Prostate gland (tissue), 2 donors: ENCODE measurements around the gene ISCU.

Experiments used
- CTCF ChIP-seq, 4 experiments: fragments of 200-600 bp in 2 of 4; fragments of 450-650 bp in 2 of 4; sonication (generic) in 2 of 4; IDR thresholded peaks; 1 replicate in 3 of 4; 2 replicates in 1 of 4; pipeline ENCODE4 v1.5.1; 2016 to 2019; ENCODE audit warnings: antibody characterized with exemption in 4 of 4, mild to moderate bottlenecking in 2 of 4, moderate library complexity in 2 of 4
- POLR2A ChIP-seq: fragments of 450-650 bp; IDR thresholded peaks from one replicate; pipeline ENCODE4 v1.6.1; 2016; ENCODE audit warnings: antibody characterized with exemption, mild to moderate bottlenecking
- POLR2AphosphoS5 ChIP-seq: sonication (generic); formaldehyde crosslinking; IDR thresholded peaks from one replicate; pipeline ENCODE4 v1.6.1; 2017; ENCODE audit warnings: antibody characterized with exemption

DNA sequence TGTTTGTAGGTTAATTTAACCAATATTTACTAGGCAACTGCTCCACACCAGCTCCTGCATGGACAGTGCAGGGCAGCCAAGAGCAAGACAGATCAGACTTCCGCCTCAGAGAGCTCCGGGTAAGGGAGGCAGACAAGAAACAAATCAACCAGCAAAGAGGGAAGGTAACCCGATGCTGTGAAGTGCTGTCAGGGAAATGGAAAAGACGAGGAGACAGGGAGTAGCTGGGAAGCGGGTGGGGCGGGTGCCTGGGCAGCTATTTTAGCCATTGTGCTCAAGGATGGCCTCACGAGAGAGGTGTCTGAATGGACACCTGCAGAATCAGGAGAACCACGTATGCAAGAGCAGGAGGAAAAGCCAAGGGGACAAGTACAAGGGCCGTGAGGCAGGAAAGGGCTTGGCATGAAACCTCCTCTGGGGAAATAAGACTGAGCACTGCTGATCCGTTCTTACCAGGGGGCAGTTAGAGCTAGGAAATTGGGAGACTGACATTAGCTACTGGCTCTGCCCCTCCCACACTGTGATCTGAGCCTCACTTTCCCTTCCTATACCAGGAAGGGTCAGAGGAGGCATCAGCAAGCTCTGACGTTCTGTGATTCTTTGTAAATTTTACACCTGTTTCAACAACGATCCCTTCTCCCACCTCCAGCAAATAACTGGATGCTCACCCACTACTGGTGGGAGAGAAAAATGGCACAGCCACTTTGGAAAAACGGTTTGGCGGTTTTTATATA is 42.0 kb downstream of the ISCU start:
- TF ChIP-seq CTCF (IDR thresholded peaks at IDR 0.05) (no peak), POLR2A (no peak), POLR2AphosphoS5 (no peak)
